ENCODE results near the gene RBM8A.

DNA sequence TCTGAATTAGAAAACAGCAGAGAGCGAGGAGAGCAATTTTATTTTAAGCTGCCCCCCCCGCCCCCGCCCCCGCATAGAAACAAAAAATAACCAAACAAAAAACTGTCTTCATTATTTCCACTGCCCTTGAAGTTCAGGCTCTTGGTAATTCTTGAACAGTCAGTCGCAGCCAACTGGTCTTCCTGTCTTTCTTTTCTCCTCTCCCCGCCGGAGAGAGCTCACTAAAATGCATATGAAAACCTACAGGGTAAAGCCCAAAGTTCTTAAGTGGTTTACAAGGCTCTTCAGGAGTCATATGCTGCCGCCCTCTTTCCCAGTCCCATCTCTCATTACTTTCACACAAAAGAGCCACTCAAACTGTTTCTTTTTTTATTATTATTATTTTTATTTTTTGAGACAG is 40.5 kb downstream of the RBM8A start:
- no peak for TF ChIP-seq POLR2A (IDR thresholded peaks at IDR 0.05)
- TF ChIP-seq, protein P1, sequence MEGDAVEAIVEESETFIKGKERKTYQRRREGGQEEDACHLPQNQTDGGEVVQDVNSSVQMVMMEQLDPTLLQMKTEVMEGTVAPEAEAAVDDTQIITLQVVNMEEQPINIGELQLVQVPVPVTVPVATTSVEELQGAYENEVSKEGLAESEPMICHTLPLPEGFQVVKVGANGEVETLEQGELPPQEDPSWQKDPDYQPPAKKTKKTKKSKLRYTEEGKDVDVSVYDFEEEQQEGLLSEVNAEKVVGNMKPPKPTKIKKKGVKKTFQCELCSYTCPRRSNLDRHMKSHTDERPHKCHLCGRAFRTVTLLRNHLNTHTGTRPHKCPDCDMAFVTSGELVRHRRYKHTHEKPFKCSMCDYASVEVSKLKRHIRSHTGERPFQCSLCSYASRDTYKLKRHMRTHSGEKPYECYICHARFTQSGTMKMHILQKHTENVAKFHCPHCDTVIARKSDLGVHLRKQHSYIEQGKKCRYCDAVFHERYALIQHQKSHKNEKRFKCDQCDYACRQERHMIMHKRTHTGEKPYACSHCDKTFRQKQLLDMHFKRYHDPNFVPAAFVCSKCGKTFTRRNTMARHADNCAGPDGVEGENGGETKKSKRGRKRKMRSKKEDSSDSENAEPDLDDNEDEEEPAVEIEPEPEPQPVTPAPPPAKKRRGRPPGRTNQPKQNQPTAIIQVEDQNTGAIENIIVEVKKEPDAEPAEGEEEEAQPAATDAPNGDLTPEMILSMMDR (IDR thresholded peaks at IDR 0.05), result no peak

All from thyroid gland (tissue), 4 donors.